HG02678 (cell line): ENCODE measurements around the gene NCDN.
A peak's percentile ranks its signal among the peaks of the same experiment; 100 is the strongest.

ENCODE experiments used
- ATAC-seq: cut with Tn5 transposase; IDR thresholded peaks from one replicate; pipeline ENCODE4 v1.9.1; 2021; ENCODE audit warnings: mild to moderate bottlenecking, moderate library complexity; ENCODE audit not compliant: unreplicated experiment

Gene NCDN, protein sequence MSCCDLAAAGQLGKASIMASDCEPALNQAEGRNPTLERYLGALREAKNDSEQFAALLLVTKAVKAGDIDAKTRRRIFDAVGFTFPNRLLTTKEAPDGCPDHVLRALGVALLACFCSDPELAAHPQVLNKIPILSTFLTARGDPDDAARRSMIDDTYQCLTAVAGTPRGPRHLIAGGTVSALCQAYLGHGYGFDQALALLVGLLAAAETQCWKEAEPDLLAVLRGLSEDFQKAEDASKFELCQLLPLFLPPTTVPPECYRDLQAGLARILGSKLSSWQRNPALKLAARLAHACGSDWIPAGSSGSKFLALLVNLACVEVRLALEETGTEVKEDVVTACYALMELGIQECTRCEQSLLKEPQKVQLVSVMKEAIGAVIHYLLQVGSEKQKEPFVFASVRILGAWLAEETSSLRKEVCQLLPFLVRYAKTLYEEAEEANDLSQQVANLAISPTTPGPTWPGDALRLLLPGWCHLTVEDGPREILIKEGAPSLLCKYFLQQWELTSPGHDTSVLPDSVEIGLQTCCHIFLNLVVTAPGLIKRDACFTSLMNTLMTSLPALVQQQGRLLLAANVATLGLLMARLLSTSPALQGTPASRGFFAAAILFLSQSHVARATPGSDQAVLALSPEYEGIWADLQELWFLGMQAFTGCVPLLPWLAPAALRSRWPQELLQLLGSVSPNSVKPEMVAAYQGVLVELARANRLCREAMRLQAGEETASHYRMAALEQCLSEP

GRCh38 chr1:35557611-35558373 lies at the start of gene NCDN:
NCDN (plus strand) TSS chr1:35557799; CDS start chr1:35558191, 392 bp downstream.
- ATAC-seq, result peak; percentile 84

DNA sequence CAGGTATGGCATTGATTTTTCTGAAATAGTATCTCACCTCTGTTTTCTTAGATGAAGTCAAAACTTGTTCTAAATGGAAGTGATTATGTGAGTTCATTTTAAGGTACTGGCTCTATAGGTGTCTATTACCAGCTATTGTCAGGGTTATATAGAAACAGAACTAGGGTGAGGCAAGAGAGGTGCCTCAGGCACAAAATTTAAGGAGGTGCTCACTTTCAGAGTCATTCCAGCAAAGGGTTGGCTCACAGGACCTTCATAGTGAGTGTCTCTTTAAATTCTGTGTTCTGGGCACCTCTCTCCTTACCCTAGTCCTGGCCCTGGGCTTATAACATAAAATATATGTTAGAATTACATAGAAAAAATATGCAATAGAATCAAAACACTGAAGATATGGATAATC lies 49.7 kb upstream of the NCDN start:
- no peak for ATAC-seq

DNA sequence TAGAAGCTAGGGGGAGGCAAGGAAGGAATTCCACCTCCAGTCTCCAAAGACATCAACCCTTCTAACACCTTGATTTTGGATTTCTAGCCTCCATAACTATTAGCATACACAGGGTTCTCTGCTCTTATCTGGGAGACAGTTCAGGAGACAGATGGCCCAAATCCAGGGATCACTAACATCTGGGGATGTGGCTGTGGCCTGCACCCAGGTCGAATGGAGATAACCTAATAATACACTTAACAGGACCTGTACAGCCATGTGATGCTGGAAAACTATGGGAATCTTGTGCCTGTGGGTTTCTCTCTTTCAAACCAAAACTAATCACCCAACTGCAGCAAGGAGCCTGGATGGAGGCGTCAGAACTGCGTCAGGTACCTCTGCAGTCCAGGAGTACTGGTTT lies 48.0 kb upstream of the NCDN start:
- ATAC-seq, result no peak

- ATAC-seq, result no peak
Measured at GRCh38 chr1:35511305-35511704, 46.3 kb upstream of the NCDN start.

- no peak for ATAC-seq
Measured at GRCh38 chr1:35518183-35518582, 39.4 kb upstream of the NCDN start.

DNA sequence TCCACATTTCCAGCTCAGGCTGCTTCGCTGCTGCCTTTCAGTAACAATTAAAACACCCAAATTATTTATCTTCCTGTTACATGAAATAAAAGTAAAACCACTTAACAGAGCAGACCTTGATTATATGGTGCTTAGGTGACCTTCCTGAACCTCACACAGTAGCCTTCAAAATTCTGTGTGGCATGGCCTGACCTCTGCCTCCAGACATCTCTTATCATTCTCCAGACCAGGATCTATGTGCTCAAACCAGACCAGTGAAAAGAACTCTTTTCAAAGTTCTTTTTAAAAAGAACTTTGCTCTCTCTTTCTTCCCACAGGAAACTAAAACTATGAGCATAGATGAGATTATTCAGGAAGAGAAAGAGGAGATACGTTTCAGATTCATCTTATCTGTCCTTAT lies 38.2 kb upstream of the NCDN start:
- ATAC-seq, result no peak

- no peak for ATAC-seq
Measured at GRCh38 chr1:35524106-35524505, 33.5 kb upstream of the NCDN start.

- ATAC-seq, result no peak
Measured at GRCh38 chr1:35530168-35530567, 27.4 kb upstream of the NCDN start.

DNA sequence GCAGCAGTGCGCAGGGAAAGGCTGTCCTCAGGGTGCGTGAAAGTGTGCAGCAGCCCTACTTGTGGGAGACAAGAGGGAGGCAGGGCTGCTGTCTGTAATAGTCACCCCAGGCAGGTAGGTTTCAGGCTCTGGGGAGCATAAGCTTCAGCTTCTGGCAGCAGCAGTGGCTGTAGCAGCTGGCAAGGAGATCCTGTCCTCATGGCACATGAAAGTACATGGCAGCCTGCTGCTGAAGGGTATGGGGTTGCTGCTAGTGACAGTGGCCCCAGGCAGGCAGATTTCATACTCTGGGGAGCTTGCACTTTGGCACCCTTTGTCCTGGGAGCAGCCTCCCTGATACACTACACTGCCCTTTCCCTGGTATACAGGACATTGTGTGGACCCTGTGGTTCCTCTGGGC lies 26.7 kb upstream of the NCDN start:
- no peak for ATAC-seq

DNA sequence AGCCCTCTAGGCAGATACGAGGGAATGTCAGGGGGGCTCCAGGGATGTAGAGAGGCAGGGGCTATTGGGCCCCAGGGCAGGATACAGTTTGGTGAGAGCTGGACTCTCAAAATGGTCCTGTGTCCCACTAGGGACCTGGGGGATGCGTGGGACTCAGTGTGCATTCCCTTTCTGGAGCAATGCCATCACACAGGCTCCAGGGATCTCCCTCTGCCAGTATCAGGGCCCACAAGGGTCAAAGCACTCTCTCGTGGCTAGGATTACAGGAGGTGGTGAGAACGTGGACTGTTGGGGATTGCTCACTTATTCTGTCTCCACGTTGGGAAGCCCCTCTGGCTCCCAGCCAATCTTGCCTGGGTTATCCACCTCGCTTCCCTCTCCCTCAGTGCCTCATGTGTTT lies 26.2 kb upstream of the NCDN start:
- no peak for ATAC-seq

GRCh38 chr1:35532497-35533223 lies 24.9 kb upstream of the NCDN start:
- ATAC-seq, result no peak

DNA sequence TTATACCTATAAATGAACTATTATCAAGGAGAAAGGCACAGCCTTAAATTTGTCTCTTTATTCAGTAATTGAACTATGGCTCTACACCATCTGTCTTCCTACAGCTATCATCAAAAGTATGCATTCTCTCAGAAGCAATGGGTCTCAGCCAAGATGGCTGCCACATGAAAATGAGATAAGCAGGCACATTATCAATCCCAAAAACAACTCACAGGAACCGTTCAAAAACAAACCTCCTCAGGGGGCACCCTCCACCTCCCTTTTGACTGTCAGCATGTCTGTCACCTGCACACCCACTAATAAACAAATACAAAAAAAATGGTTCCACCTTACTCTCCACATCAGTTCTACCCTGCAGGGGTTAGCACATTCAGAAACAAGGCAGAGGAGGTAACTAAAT lies 24.0 kb upstream of the NCDN start:
- ATAC-seq, result no peak

DNA sequence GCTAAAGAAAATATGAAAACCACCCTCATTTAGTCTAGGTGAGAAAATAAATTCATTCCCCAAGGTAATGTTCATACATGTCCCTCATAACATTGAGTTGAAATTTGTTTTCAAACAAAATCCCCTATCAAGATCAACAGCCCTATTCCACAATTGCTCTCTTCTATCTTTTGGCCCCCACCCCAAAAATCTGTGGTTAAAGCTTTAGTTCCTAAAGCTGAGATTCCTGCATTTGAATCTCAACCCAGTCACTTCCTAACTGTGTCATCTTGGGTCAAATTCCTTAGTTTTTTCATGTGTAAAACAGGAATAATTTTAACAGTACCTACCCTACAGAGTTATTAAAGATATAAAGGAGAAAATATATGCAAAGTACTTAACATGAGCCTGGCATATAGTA lies 22.4 kb upstream of the NCDN start:
- no peak for ATAC-seq

- ATAC-seq, result no peak
Measured at GRCh38 chr1:35536556-35537162, 20.9 kb upstream of the NCDN start.

DNA sequence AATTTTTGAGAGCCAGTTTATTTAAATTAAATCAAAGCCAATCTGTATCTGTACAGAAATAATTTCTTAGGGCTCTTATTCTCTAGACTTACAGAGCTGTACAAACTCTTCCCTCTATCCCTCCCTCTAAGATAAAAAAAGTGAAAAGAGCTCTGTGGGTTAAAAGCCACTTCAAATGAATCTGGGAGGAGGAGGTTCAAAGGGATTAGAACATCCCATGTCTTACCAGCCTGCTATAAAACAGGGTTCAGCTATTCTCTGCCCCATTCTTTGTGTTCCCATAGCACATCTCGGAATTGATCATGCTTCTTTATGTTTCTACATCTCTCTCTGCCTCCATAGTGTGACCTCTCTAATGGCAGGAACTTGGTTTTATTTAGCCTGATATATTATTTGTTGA lies 19.8 kb upstream of the NCDN start:
- no peak for ATAC-seq

DNA sequence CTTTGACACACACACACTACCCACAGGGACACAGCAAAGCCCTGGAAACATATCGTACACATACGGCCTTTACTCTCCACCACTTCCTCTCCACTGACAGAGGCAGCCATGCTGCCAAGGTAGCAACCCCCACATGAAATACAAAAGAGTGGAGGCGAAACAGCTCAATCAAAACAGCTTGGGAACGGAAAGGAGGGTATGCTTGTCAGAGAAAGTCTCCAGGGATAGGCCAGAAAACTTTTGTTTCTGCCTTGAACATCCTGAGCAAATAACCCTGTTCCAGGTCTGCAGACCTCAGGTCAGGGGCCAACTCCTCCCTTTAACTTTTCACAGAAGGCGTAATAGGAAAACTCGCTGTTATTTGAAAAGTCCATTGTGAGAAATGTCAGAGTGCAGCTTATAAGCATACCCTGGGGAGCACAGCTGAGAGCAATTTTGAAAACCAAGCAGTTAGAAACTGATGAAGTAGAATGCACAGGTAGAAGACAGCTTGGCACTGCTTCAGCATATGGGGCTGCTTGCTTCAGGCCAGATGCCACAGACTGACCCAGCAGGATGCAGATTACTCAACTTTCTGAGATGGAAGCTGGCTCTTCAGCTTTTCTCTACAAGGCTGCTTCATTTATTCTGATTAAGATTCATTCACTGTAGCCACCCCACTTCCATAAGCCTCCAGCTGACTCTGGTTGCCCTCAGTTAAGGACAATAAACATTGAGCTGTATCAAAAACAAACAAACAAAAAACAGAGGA lies 18.4 kb upstream of the NCDN start:
- no peak for ATAC-seq

DNA sequence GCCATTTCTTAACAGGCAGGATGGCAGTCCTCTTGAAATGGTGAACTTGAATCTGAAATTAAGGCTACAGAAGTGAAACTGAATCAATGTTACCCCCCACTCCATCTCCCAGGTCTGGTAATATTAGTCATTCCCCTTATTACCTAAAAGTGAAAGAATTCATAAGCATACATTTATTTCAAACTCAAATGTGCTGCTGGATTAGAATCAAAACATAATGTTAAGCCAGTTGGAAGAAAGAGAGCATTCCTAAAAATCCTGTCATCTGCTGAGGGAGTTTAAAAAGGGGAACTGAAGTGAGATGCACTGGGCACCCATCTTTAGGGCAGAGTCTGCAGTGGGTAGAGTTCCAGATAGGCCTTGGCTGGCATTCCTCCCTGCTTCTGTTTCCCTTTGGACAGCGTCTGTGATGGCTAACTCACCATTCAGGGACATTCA lies 17.8 kb upstream of the NCDN start:
- ATAC-seq, result no peak

- ATAC-seq, result no peak
Measured at GRCh38 chr1:35544976-35545375, 12.6 kb upstream of the NCDN start.

- ATAC-seq, result no peak
Measured at GRCh38 chr1:35546614-35547013, 11.0 kb upstream of the NCDN start.

DNA sequence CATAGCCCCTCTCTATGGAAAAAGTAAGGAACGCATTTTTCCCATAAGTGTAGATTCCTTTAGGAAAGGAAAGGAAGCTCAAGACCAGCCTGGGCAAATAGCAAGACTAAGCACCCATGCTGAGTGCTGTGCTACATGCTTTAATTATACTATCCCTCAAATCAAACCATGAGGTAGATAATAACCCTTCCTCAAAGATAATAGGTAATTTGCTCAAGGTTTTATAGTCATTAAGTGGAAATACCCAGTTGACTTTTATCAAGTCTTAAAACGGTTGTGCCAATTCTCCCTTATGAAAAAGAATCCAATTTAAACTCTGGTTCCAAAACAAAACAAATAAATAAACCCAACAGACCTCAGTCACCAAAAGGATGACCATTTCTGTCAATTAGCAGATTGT lies 3.7 kb upstream of the NCDN start:
- ATAC-seq, result no peak
